GM06990 (cell line): ENCODE results near the gene ZNF66.

Experiments used
- DNase-seq: peaks from one replicate; pipeline ENCODE4 v3.0.0-alpha.2; 2011; ENCODE audit not compliant: insufficient read length; ENCODE audit errors: extremely low read depth
- H3K27me3 ChIP-seq: replicated peaks from 2 replicates; pipeline ENCODE4 v1.6.0; 2011; ENCODE audit warnings: low read length; ENCODE audit not compliant: control insufficient read depth, insufficient read depth
- H3K36me3 ChIP-seq: 2 replicates; pipeline ENCODE4 v1.5.1; 2011; ENCODE audit warnings: low read length; ENCODE audit not compliant: control insufficient read depth, insufficient read depth
- H3K4me3 ChIP-seq: replicated peaks from 2 replicates; pipeline ENCODE4 v1.5.1; 2011; ENCODE audit warnings: low read depth, mild to moderate bottlenecking, control low read depth, low read length
- TF ChIP-seq, protein P1 (sequence below): IDR thresholded peaks from 2 replicates; pipeline ENCODE4 v1.5.1; 2011; ENCODE audit warnings: low read length, control low read depth, mild to moderate bottlenecking, inconsistent platforms; ENCODE audit not compliant: insufficient read depth, poor library complexity, severe bottlenecking

The ZNF66 gene

DNA sequence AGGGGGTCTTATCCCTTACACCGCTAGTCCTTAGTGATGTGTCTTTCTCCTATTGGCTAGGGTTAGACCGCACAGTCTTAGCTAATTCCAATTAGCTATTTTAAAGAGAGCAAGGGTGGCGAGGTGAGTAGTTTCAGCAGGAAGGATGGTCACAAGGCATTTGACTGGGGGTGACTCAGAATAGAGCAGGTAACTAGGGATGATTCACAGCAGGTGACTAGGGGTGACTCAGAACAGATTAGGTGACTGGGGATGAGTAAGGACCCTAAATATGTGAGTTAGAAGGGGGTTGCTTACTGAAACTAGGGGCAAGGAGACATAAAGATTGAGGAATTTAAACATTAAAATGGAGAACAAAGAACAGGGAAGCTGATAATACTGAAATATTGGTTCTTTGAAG lies 64.3 kb downstream of the ZNF66 start:
- no peaks in the 10 kb centered on the region for H3K36me3 ChIP-seq
- TF ChIP-seq, protein P1, sequence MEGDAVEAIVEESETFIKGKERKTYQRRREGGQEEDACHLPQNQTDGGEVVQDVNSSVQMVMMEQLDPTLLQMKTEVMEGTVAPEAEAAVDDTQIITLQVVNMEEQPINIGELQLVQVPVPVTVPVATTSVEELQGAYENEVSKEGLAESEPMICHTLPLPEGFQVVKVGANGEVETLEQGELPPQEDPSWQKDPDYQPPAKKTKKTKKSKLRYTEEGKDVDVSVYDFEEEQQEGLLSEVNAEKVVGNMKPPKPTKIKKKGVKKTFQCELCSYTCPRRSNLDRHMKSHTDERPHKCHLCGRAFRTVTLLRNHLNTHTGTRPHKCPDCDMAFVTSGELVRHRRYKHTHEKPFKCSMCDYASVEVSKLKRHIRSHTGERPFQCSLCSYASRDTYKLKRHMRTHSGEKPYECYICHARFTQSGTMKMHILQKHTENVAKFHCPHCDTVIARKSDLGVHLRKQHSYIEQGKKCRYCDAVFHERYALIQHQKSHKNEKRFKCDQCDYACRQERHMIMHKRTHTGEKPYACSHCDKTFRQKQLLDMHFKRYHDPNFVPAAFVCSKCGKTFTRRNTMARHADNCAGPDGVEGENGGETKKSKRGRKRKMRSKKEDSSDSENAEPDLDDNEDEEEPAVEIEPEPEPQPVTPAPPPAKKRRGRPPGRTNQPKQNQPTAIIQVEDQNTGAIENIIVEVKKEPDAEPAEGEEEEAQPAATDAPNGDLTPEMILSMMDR: no peak
- no peaks in the 10 kb centered on the region for H3K27me3 ChIP-seq
- DNase-seq: no peak
- no peak overlapping the region for H3K4me3 ChIP-seq
